NCI-H1105 (cell line): ENCODE measurements around the gene SORD.
"Not testable (repeated sequence)": the region's sequence is repeated elsewhere in the genome, so short reads cannot be mapped to it uniquely, and the experiment has no call there.

Experiments used
- DNase-seq: peaks from one replicate; lab custom pipeline; 2025; lab: John Stamatoyannopoulos, UW

SORD gene

DNA sequence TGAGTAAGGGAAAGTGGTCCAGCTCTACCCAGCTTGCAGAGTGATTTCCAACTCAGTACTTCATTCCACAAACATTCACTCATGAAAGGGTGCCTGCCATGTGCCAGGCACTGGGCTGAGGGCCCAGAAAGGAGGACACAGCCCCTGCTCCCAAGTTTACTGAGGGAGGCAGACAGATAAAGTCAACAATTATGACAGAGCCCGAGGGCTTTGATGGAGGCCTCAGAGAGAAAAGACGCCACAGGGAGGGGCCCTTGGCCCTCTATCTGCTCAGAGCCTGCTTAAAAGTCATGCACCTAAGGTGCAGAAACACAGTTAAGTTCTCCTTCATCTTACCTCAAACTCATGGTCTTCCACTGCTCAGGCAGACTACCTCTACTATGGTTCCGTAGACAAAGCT is 1.7 kb downstream of the SORD start:
- DNase-seq: not testable (repeated sequence)

DNA sequence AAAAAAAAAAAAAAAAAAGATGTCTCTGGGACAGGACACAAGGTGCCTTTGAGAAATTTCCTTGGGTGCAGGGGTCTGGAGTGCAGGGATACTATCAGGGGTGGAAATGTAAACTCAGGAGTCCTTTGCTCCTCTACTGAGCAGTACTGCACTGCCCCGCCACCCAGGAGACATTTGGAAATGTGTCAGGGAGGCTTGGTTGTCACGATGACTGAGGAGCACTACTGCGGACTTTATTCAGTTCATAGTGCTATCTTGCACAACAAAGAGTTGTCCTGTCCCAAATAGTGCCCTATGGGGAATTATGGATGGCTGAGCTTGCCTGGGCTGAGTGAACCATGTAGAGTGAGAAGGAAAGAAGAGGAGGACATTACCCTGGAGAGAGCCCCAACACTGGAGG is 2.6 kb downstream of the SORD start:
- DNase-seq: not testable (repeated sequence)

DNA sequence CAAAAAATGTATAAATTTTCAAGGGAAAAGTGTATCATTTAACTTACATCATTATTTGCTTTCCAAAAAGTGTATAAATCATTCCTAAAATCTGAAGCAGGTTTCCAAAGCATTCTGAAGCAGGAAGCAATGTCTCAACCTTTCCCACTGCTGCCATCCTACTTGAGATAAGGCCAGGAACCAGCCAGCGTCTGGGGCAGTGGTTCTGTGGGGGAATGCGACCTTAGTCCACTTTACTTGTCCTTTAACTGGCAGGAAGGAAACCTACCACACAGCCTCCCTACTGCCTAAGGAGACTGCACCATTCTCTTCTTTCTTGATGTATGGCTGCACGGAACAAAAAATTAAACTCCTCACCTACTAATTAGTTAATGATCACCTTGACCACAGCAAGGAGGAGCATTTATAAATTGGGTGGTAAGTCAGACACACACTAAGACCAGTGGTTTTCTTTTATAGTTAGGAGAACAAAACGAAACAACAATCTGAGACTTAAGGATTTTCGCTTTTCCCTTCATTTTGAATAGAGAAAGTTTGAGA is 3.7 kb downstream of the SORD start:
- no peak for DNase-seq

DNA sequence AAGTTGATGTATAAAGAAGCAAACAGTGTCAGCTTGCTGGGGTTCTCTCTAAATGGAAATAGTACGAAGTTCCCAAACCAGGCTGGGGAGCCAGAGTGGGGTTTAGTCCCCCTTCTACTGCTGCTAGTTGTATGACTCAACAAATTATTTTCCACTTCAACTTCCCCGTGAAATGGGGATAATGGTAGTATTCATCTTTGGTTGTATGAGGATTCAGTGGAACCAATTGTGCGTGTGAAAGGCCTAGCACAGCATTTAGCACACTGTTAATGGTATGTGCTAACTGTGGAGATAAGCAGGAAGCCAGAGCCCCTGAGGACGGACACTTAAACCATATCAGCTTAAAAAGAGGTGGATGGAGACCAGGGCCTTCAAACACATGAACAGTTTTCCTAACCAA is 4.2 kb downstream of the SORD start:
- DNase-seq: no peak

- no peak for DNase-seq
These were observed 7.7 kb downstream of the SORD start for GRCh38 chr15:45030743-45031142.

- not testable (repeated sequence) for DNase-seq
These were observed 8.6 kb downstream of the SORD start for GRCh38 chr15:45031522-45032028.

DNA sequence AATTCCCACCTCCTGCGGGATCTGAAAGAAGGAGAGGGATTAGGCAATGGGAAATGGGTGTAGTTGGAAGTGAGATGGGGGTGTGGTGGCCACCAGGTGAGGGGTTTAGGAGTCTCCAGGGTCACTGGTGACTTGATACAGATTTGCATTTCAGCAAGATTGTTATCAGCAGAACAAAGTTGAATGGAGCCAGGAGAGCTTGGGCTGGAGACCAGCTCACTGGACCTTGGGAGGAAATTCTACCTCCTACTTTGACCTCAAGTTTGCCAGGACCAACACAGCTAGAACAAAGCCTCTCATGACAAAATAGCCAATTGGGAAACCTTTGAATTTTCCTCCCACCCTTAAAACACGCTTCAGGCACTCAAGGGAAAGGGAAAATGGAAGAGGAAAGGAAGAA is 9.5 kb downstream of the SORD start:
- DNase-seq: not testable (repeated sequence)

DNA sequence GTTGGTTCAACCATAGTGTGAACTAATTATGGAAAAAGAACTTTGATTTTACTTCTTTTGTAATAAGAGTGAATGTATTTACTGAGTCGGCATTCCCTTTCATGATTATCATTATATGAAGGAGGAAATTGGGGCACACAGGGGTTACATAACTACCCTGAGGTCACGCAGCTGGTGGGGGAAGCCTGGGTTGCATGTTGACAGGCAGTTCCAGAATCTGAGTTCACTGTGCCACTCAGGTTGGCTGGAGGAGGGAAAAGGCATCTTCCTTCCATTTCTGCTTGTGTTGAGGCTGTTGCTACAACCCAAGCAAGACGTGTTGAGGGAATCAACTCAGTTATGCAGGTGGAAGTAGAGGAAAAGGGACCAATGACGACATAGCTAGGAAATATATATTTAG is 11.1 kb downstream of the SORD start:
- not testable (repeated sequence) for DNase-seq

DNA sequence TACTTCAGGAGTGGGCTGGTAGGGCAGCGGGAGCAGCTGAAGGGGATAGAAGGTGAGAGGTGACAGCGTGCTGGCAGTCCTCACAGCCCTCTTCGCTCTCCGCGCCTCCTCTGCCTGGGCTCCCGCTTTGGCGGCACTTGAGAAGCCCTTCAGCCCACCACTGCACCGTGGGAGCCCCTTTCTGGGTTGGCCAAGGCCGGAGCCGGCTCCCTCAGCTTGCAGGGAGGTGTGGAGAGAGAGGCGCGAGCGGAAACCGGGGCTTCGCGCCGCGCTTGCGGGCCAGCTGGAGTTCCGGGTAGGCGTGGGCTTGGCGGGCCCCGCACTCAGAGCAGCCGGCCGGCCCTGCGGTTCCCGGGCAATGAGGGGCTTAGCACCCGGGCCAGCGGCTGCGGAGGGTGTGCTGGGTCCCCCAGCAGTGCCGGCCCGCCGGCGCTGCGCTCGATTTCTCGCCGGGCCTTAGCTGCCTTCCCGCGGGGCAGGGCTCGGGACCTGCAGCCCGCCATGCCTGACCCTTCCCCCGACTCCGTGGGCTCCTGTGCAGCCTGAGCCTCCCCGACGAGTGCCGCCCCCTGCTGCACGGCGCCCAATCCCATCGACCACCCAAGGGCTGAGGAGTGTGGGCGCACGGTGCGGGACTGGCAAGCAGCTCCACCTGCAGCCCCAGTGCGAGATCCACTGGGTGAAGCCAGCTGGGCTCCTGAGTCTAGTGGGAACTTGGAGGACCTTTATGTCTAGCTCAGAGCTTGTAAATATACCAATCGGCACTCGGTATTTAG is 11.8 kb downstream of the SORD start:
- DNase-seq: not testable (repeated sequence)

GRCh38 chr15:45036812-45037781 is 14.1 kb downstream of the SORD start:
- DNase-seq: peak; percentile 17

- DNase-seq: no peak
These were observed 14.9 kb downstream of the SORD start for GRCh38 chr15:45037936-45038335.

DNA sequence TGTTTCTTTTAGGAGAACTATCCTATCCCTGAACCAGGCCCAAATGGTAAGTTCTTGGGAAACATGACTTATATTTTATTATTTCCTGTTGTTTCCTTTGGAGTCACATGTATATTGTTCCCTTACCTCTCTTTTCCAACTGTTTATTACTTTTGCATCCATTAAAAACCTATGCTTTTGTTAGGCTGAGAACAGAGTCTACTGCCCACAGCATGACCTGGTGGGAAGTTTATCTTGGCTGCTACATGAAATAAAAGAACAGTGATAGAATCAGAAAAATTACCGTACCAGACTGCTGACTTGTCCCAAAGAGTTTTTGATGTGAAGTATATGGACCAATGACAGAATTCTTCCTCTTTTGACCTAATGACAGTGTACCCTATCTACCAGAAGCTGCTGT is 17.4 kb downstream of the SORD start:
- not testable (repeated sequence) for DNase-seq

DNA sequence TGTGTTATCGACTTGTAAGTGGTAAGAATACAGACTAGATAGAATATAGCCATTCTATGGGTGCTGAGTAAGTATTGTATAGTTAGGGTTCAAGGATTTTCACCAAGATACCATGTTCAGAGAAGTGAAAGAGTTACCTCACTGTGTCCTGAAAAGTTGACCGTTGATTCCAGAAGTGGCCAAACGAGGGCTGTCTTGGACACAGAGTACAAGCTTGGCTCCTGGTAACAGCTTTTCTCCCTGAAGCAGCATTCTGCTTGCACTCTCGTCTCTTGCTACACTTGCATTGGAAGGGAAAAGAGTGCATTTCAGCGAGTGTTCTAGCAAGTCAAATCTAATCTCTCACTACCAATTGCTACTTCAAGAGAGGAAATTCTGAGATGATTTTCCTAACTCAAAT is 18.5 kb downstream of the SORD start:
- not testable (repeated sequence) for DNase-seq

DNA sequence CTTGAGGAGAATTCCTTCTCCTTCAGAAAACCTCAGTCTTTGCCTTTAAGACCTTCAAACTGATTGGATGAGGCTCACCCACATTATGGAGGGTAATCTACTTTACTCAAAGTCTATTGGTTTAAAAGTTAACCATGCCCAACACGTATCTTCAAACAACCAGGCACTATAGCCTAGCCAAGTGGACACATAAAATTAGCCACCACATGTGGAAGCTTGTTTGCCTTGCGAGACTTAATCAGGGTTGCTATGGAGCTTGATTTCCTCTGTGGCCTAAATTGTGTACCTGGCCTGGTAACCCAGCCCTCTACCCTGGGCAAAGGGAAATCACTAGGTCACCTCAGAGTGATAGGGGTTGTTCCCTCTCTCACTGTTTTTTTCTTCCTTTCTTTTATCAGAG is 19.9 kb downstream of the SORD start:
- DNase-seq: not testable (repeated sequence)

GRCh38 chr15:45044270-45044669 is 21.3 kb downstream of the SORD start:
- DNase-seq: not testable (repeated sequence)

- DNase-seq: not testable (repeated sequence)
These were observed 25.4 kb downstream of the SORD start for GRCh38 chr15:45048449-45048793.

DNA sequence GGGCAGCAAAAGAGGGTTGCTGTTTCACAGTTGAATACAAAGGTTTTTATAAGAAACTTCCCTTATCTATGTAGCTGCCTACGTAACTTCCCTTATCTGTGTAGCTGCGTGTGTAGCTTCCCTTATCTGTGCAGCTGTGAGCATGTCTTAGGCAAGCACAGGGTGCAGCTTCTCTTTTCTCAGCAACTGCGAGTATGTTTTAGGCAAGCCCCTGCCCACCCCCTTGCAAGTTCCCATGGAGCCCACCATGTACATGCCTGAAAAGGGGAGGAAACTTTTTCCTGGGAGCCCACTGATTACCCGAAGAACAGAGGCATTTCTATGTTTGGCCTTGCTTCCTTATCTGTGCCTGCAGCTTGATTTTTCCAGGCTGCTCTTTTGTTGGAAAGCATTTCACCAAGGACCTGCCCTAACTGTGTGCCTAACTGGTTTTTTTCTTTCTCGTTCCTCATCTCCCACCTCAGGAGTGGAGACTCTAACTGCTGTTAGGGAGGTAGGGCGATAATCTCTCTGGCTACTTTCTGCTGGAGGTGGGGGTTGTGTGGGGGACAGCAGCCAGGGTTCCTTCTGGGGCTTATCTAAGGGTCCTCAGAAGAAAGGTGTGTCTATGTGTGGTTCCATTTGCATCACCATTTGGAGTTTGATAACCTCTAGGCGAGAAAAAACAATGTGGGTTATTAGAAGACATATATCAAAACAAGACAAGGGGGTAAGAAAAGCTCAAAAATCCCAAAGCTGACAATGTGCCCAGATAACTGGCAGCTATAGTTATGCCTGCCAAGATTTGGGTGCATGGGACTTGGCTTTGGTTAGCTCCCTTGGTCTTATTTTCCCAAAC is 26.0 kb downstream of the SORD start:
- DNase-seq: no peak

DNA sequence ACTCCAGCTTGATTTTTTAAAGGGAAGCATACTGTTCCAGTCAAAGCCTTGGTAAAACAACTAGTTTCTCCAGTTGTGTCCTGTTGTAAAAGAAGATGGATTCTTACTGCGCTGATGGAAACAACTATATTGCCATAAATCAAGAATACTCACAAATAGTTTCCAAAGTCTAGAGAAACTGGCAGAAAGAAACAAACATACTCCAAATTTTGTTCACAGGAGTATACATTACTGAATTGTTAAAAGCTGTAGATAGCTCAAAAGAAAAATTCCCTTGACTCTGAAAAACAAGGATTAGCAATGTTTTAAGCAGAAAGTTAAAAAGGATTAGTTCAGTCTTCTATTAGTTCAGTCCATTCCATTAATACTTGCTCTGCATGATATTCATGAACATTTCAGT is 27.6 kb downstream of the SORD start:
- no peak for DNase-seq

- not testable (repeated sequence) for DNase-seq
These were observed 29.7 kb downstream of the SORD start for GRCh38 chr15:45052676-45053075.

- not testable (repeated sequence) for DNase-seq
These were observed 36.0 kb downstream of the SORD start for GRCh38 chr15:45058690-45059675.
